Upper lobe of left lung (tissue), 6 donors: ENCODE results near the gene GALNT6. TPM values are rescaled to one million over a fixed set of nuclear protein-coding genes. Genes with fewer than 3 reads are reported as not detected.

Source experiments
- ATAC-seq, 2 donors: fragments of 200-7000 bp; cut with Tn5 transposase; one replicate each; pipeline ENCODE4 v1.9.1; 2022; ENCODE audit warnings: mild to moderate bottlenecking in 2 of 2, moderate library complexity in 2 of 2; ENCODE audit not compliant: low FRiP score in 2 of 2
- DNase-seq, 2 donors: peaks; one replicate each; pipeline ENCODE4 v3.0.0-alpha.2; 2019 to 2020
- H3K27ac ChIP-seq, 4 donors: fragments of 200-600 bp; sonication (generic); one replicate each; pipeline ENCODE4 v1.5.1; 2016 to 2019
- H3K27me3 ChIP-seq, 4 donors: fragments of 200-600 bp; sonication (generic); one replicate each; pipeline ENCODE4 v1.5.1; 2017 to 2019
- H3K36me3 ChIP-seq, 4 donors: fragments of 200-600 bp; sonication (generic); one replicate each; pipeline ENCODE4 v1.5.1; 2016 to 2019
- H3K4me1 ChIP-seq, 4 donors: fragments of 200-600 bp; sonication (generic); one replicate each; pipeline ENCODE4 v1.5.1; 2018 to 2019
- H3K4me3 ChIP-seq, 4 donors: fragments of 200-600 bp; sonication (generic); one replicate each; pipeline ENCODE4 v1.5.1; 2017 to 2019; ENCODE audit warnings: mild to moderate bottlenecking in 2 of 4, moderate library complexity in 1 of 4
- H3K9me3 ChIP-seq, 4 donors: fragments of 200-600 bp; sonication (generic); one replicate each; pipeline ENCODE4 v1.5.1; 2018 to 2019
- CTCF ChIP-seq, 6 experiments: fragments of 450-650 bp in 4 of 6; fragments of 200-600 bp in 2 of 6; sonication (generic) in 2 of 6; IDR thresholded peaks; one replicate each; pipeline ENCODE4 v1.5.1; 2016 to 2019; ENCODE audit warnings: antibody characterized with exemption in 6 of 6
- EP300 ChIP-seq, 4 donors: sonication (generic); formaldehyde crosslinking; IDR thresholded peaks; one replicate each; pipeline ENCODE4 v1.5.1; 2017; ENCODE audit warnings: antibody characterized with exemption in 4 of 4, control low read depth in 2 of 4
- POLR2A ChIP-seq, 4 donors: fragments of 450-650 bp; IDR thresholded peaks; one replicate each; pipeline ENCODE4 v1.5.1; 2016 to 2017; ENCODE audit warnings: antibody characterized with exemption in 4 of 4, mild to moderate bottlenecking in 2 of 4
- POLR2AphosphoS5 ChIP-seq, 2 donors: sonication (generic); formaldehyde crosslinking; IDR thresholded peaks; one replicate each; pipeline ENCODE4 v1.5.1; 2017; ENCODE audit warnings: antibody characterized with exemption in 2 of 2
- WGBS, 2 donors: methylation state at CpG; one replicate each; pipeline ENCODE4 v1.1.5; 2017 to 2018; 5-methylcytosine and 5-hydroxymethylcytosine counted together
- total RNA-seq, 6 donors: library from RNA; depleted of rRNA in 4 of 6; stranded (reverse); fragments of >200 nt in 4 of 6; gene quantifications; one replicate each; pipeline versions ENCODE4 v1.1.0 to v1.2.1, GENCODE V29; 2016 to 2021
- donor health status: DM: no; HTN: no; CAD: no; lungs with moderate emphysema.
- donor health status: DM: no; HTN: yes; CAD: no; lungs with severe emphysema.

GALNT6 gene
- total RNA-seq, 6 donors from 2014 or later = 8.3 to 56.6 (median 21.3) TPM

DNA sequence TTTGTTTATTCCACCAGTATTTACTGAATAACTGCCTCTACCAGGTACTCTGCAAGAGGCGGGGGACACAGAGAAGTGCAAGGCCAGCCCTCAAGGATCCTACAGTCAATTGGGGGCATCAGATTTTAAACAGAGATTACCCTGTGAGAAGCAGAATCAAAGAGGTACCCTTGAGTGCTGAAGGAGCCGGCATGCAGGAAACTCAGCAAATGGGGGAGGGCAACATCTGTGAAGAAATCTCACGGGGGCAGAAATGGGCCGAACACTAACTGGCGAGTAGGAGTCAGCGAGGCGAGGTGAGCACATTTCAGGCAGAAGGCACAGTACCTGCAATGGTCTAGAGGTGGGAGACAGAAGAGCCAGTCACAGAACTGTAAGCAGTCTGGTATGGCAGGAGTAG lies 9.0 kb downstream of the GALNT6 start:
- 88% methylated on average over 7 of the region's 7 CpGs for WGBS, 2 donors
- no peak overlapping the region for H3K4me3 ChIP-seq
- H3K36me3 ChIP-seq = no peaks in the 10 kb centered on the region
- H3K4me1 ChIP-seq = no peaks in the 10 kb centered on the region
- DNase-seq (no peak), ATAC-seq (no peak)
- H3K27me3 ChIP-seq = no peaks in the 10 kb centered on the region
- TF ChIP-seq EP300 (IDR thresholded peaks at IDR 0.05) (no peak), POLR2A (IDR thresholded peaks at IDR 0.05) (no peak)
- no peaks in the 10 kb centered on the region for H3K9me3 ChIP-seq
- H3K27ac ChIP-seq = no peak overlapping the region

DNA sequence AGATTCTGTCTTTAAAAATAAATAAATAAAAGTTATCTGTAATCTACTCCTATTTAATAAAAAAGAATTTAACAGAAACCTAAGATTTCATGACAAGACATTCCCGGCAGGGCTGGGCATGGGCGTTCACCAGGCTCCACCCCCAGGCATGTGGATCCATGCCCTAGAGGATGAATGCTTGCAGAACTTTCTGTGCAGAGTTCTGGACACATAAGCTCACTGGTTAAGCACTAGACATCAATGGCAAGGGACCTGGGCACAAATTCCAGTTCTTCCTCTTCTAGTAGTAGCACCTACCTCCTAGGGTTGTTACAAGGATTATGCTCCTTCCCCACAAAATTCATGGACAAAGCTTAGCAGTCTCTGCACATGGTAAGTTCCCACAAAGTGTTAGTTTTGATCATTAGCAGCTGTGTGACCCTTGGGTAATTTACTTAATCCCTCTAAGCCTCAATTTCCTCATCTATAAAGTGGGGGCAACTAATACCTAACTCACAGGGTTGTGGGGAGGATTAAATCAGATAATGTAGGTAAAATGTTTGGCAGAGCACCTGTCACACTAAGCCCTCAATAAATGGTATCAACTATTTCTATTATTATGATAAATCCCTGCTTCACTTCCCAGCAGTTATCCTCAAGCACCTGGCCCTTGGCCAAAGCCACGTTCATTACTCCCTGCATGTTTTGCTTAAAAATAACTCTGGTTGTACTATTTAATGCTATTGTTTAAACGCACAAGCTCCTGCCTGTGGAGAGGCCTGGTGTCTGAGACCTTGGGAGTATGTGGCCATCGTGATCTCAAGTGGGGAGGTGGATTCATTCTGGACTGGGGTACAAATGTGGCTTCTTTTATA lies 9.8 kb downstream of the GALNT6 start:
- no peak for ATAC-seq
- H3K36me3 ChIP-seq = no peaks in the 10 kb centered on the region
- 50 to 54% methylated on average over 5 of the region's 5 CpGs for WGBS, 2 donors
- H3K4me1 ChIP-seq = no peaks in the 10 kb centered on the region
- no peak for TF ChIP-seq CTCF (IDR thresholded peaks at IDR 0.05)
- H3K4me3 ChIP-seq = no peak overlapping the region
- no peaks in the 10 kb centered on the region for H3K9me3 ChIP-seq
- DNase-seq = no peak
- no peaks in the 10 kb centered on the region for H3K27me3 ChIP-seq
- no peak overlapping the region for H3K27ac ChIP-seq

DNA sequence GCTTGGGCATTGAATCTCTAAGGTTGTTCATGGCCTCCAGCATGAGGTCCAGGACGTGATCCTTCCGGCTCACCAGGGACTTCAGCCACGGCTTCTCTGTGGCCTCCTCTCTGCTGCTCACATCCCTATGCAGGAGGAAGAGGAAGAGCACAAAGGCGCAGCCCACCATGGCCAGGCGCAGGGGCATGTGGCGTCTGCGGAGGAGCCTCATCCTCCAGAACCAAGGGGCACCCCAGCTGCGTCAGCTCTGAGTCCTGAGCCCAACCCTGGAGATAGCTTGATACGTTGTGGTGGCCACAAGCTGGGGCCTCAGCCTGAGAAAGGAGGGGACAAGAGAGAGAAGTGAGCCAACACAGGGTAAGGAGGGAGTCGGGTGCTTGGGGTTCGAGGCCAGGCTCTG lies 11.6 kb downstream of the GALNT6 start:
- TF ChIP-seq POLR2A (IDR thresholded peaks at IDR 0.05) (no peak), CTCF (IDR thresholded peaks at IDR 0.05) (no peak), EP300 (IDR thresholded peaks at IDR 0.05) (no peak), POLR2AphosphoS5 (IDR thresholded peaks at IDR 0.05) (no peak)
- DNase-seq (peak in 1 of 2 donors; percentile 31), ATAC-seq (no peak)
- Histone ChIP-seq H3K27ac (no peak overlapping the region), H3K27me3 (no peaks in the 10 kb centered on the region), H3K36me3 (no peaks in the 10 kb centered on the region), H3K4me3 (no peak overlapping the region), H3K4me1 (no peaks in the 10 kb centered on the region), H3K9me3 (no peaks in the 10 kb centered on the region)
- WGBS, 2 donors = 93 to 95% methylated on average over 11 of the region's 11 CpGs

- no peak overlapping the region for H3K27ac ChIP-seq
- DNase-seq = no peak
- no peaks in the 10 kb centered on the region for H3K27me3 ChIP-seq
- TF ChIP-seq CTCF (IDR thresholded peaks at IDR 0.05) (no peak), POLR2A (IDR thresholded peaks at IDR 0.05) (no peak), EP300 (IDR thresholded peaks at IDR 0.05) (no peak), POLR2AphosphoS5 (IDR thresholded peaks at IDR 0.05) (no peak)
- no peaks in the 10 kb centered on the region for H3K36me3 ChIP-seq
- ATAC-seq = no peak
- 70% methylated on average over 2 of the region's 2 CpGs for WGBS, 2 donors
- H3K4me3 ChIP-seq = no peak overlapping the region
- no peaks in the 10 kb centered on the region for H3K4me1 ChIP-seq
- no peaks in the 10 kb centered on the region for H3K9me3 ChIP-seq
Observed at GRCh38 chr12:51378749-51379148, 12.5 kb downstream of the GALNT6 start.

DNA sequence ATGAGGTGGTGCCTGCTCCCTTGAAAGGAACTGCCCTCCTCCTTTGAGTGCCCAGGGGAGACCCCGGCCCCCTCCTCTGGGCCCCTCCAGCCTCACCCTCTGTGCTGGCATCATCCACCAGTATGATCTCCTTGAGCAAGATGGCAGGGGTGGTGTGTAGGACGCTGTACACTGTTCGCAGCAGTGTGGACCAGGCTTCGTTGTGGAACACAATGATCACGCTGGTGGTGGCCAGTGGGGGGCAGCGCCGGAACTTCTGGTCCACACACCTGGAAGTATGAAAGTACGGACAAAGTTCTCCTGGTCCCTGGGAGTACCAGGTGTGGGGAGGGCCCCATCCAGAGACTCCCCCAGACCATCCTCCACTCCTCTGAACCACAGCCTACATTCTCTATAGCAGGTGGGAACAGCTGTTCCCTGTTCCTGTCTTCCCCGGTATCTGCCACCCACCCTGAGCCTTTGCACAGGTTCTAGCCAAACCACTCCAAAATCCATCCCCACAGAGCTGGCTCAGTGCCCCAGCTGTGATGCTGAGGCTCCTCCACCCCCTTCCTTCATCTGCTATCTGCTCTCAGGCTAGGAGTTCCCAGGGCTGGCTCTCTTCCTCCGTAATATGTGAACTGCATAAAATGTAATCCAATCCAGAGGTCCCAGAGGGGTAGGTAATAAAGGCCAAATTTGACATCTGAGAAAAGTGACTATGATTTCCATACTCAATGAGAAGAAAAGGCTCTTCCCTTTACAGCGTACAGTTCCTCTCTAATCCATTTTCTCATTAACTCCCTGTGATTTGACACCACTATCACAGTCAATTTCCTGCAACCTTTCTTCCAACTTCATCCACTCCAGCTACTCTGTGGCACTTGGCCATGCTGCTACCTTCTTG lies 13.9 kb downstream of the GALNT6 start:
- Histone ChIP-seq H3K27me3 (no peaks in the 10 kb centered on the region), H3K36me3 (no peaks in the 10 kb centered on the region), H3K9me3 (no peaks in the 10 kb centered on the region), H3K27ac (no peak overlapping the region), H3K4me1 (no peaks in the 10 kb centered on the region), H3K4me3 (no peak overlapping the region)
- ATAC-seq (no peak), DNase-seq (peak in 1 of 2 donors; percentile 44)
- 90 to 94% methylated on average over 11 of the region's 11 CpGs for WGBS, 2 donors
- TF ChIP-seq CTCF (IDR thresholded peaks at IDR 0.05) = no peak
- TF ChIP-seq POLR2AphosphoS5 (IDR thresholded peaks at IDR 0.05) = no peak
- no peak for TF ChIP-seq EP300 (IDR thresholded peaks at IDR 0.05)
- no peak for TF ChIP-seq POLR2A (IDR thresholded peaks at IDR 0.05)
